H9 (cell line): ENCODE measurements around the gene MEIS2. TPM values are rescaled to one million over a fixed set of nuclear protein-coding genes. Genes with fewer than 3 reads are reported as not detected.

Source experiments
- DNase-seq: peaks from one replicate; pipeline ENCODE4 v3.0.0-alpha.2; 2017
- H2AFZ ChIP-seq: one replicate; pipeline ENCODE4 v1.6.1; 2013; ENCODE audit warnings: mild to moderate bottlenecking, low read length, control low read depth, moderate library complexity
- H2AK5ac ChIP-seq: 2 replicates; pipeline ENCODE4 v1.6.1; 2013; ENCODE audit warnings: low read length, control low read depth, mixed read lengths; ENCODE audit not compliant: insufficient read length
- H2BK120ac ChIP-seq: one replicate; pipeline ENCODE4 v1.6.1; 2013; ENCODE audit warnings: low read depth, mild to moderate bottlenecking, low read length, control low read depth, inconsistent platforms; ENCODE audit not compliant: poor library complexity, severe bottlenecking
- H2BK12ac ChIP-seq: 2 replicates; pipeline ENCODE4 v1.6.1; 2013; ENCODE audit warnings: low read length, control low read depth, mixed read lengths, low read depth; ENCODE audit not compliant: insufficient read length
- H2BK15ac ChIP-seq: 2 replicates; pipeline ENCODE4 v1.6.1; 2013; ENCODE audit warnings: low read depth, low read length, control low read depth
- H2BK20ac ChIP-seq: one replicate; pipeline ENCODE4 v1.6.1; 2013; ENCODE audit warnings: low read depth, mild to moderate bottlenecking, low read length, control low read depth, inconsistent platforms; ENCODE audit not compliant: poor library complexity, severe bottlenecking
- H2BK5ac ChIP-seq: 2 replicates; pipeline ENCODE4 v1.6.1; 2013; ENCODE audit warnings: low read length, control low read depth, mixed read lengths; ENCODE audit not compliant: insufficient read length
- H3K14ac ChIP-seq: 2 replicates; pipeline ENCODE4 v1.6.1; 2013; ENCODE audit warnings: low read length, control low read depth; ENCODE audit not compliant: insufficient read depth
- H3K18ac ChIP-seq: 2 replicates; pipeline ENCODE4 v1.6.1; 2013; ENCODE audit warnings: low read depth, mild to moderate bottlenecking, mixed read lengths, low read length, control low read depth; ENCODE audit not compliant: insufficient read length
- H3K23ac ChIP-seq: 2 replicates; pipeline ENCODE4 v1.6.1; 2013; ENCODE audit warnings: low read length, control low read depth, mixed read lengths, low read depth; ENCODE audit not compliant: insufficient read length
- H3K23me2 ChIP-seq: 2 replicates; pipeline ENCODE4 v1.6.1; 2013; ENCODE audit warnings: low read depth, mild to moderate bottlenecking, mixed read lengths, low read length, control low read depth; ENCODE audit not compliant: insufficient read length, poor library complexity, severe bottlenecking
- H3K27ac ChIP-seq: 2 replicates; pipeline ENCODE4 v1.5.1; 2013; ENCODE audit warnings: low read length, control low read depth, mixed read lengths, low read depth; ENCODE audit not compliant: insufficient read length
- H3K27me3 ChIP-seq: 2 replicates; pipeline ENCODE4 v1.6.1; 2013; ENCODE audit warnings: low read length, control low read depth, inconsistent platforms; ENCODE audit not compliant: insufficient read depth
- H3K4ac ChIP-seq: 2 replicates; pipeline ENCODE4 v1.6.1; 2013; ENCODE audit warnings: low read depth, mild to moderate bottlenecking, control low read depth, inconsistent platforms, low read length, moderate library complexity
- H3K4me1 ChIP-seq: 2 replicates; pipeline ENCODE4 v1.6.1; 2013; ENCODE audit warnings: low read length, control low read depth, inconsistent platforms; ENCODE audit not compliant: insufficient read depth
- H3K4me2 ChIP-seq: 2 replicates; pipeline ENCODE4 v1.6.1; 2013; ENCODE audit warnings: low read length, control low read depth, mixed read lengths; ENCODE audit not compliant: insufficient read length, insufficient read depth
- H3K56ac ChIP-seq: 2 replicates; pipeline ENCODE4 v1.6.1; 2013; ENCODE audit warnings: low read depth, mild to moderate bottlenecking, mixed read lengths, low read length, control low read depth; ENCODE audit not compliant: insufficient read length
- H3K79me1 ChIP-seq: 2 replicates; pipeline ENCODE4 v1.6.1; 2013; ENCODE audit warnings: low read depth, mild to moderate bottlenecking, moderate library complexity, low read length, control low read depth, inconsistent platforms; ENCODE audit not compliant: insufficient read depth, poor library complexity, severe bottlenecking
- H3K79me2 ChIP-seq: 2 replicates; pipeline ENCODE4 v1.6.1; 2013; ENCODE audit warnings: low read length, control low read depth, inconsistent platforms; ENCODE audit not compliant: insufficient read depth
- H3K9ac ChIP-seq: 2 replicates; pipeline ENCODE4 v1.6.1; 2013; ENCODE audit warnings: low read length, control low read depth, mixed read lengths; ENCODE audit not compliant: insufficient read length; ENCODE audit errors: extremely low read depth
- H3K9me3 ChIP-seq: one replicate; pipeline ENCODE4 v1.6.1; 2013; ENCODE audit warnings: low read depth, low read length, inconsistent platforms; ENCODE audit not compliant: control insufficient read depth
- H3T11ph ChIP-seq: one replicate; pipeline ENCODE4 v1.6.1; 2013; ENCODE audit warnings: mild to moderate bottlenecking, low read length, control low read depth, inconsistent platforms
- H4K20me1 ChIP-seq: one replicate; pipeline ENCODE4 v1.6.1; 2013; ENCODE audit not compliant: control insufficient read depth, insufficient read length, insufficient read depth
- H4K5ac ChIP-seq: 2 replicates; pipeline ENCODE4 v1.6.1; 2013; ENCODE audit warnings: low read depth, mild to moderate bottlenecking, mixed read lengths, low read length, control low read depth; ENCODE audit not compliant: insufficient read length
- H4K8ac ChIP-seq: replicated peaks from 2 replicates; pipeline ENCODE4 v1.6.1; 2013; ENCODE audit warnings: low read length, control low read depth, mixed read lengths, low read depth; ENCODE audit not compliant: insufficient read length
- H4K91ac ChIP-seq: 2 replicates; pipeline ENCODE4 v1.6.1; 2013; ENCODE audit warnings: low read depth, mild to moderate bottlenecking, moderate library complexity, mixed read lengths, low read length, control low read depth; ENCODE audit not compliant: insufficient read length
- H3K27ac Mint-ChIP-seq, 3 experiments: 2 replicates in 2 of 3; 3 replicates in 1 of 3; pipeline ENCODE4 v1.8.0; 2020 to 2021; ENCODE audit warnings: mixed read lengths in 3 of 3, mild to moderate bottlenecking in 1 of 3, moderate library complexity in 1 of 3
- H3K27me3 Mint-ChIP-seq: 2 replicates; pipeline ENCODE4 v1.8.0; 2021; ENCODE audit warnings: low read depth, mild to moderate bottlenecking, moderate library complexity, mixed read lengths
- H3K36me3 Mint-ChIP-seq, 3 experiments: 2 replicates in 2 of 3; 3 replicates in 1 of 3; pipeline ENCODE4 v1.8.0; 2020 to 2021; ENCODE audit warnings: low read depth in 3 of 3, mixed read lengths in 3 of 3; ENCODE audit not compliant: insufficient read depth in 1 of 3
- H3K4me1 Mint-ChIP-seq, 2 experiments: 2 replicates each; pipeline ENCODE4 v1.8.0; 2020; ENCODE audit warnings: mixed read lengths in 2 of 2
- H3K4me3 Mint-ChIP-seq, 2 experiments: 2 replicates in 1 of 2; 3 replicates in 1 of 2; pipeline ENCODE4 v1.8.0; 2020 to 2021; ENCODE audit warnings: mild to moderate bottlenecking in 2 of 2, mixed read lengths in 2 of 2, moderate library complexity in 1 of 2
- H3K9me3 Mint-ChIP-seq, 2 experiments: 2 replicates in 1 of 2; 3 replicates in 1 of 2; pipeline ENCODE4 v1.8.0; 2020; ENCODE audit warnings: mild to moderate bottlenecking in 2 of 2, mixed read lengths in 2 of 2, moderate library complexity in 1 of 2
- CTCF ChIP-seq: fragments of 200-600 bp; sonication (generic); conservative IDR thresholded peaks from 3 replicates; pipeline ENCODE4 v1.8.0; 2021; ENCODE audit warnings: antibody characterized with exemption, mild to moderate bottlenecking
- WGBS: extraction: QIAGEN DNeasy Blood & Tissue Kit; methylation state at CpG from one replicate; pipeline ENCODE4 v1.1.7; 2013; ENCODE audit warnings: missing lambda C conversion rate, low lambda C conversion rate, mixed read lengths; ENCODE audit not compliant: insufficient read length; ENCODE audit errors: extremely low coverage; 5-methylcytosine and 5-hydroxymethylcytosine counted together
- total RNA-seq: library from RNA; stranded (reverse); gene quantifications from 2 replicates; pipeline ENCODE4 v1.2.1, GENCODE V29; 2021

Gene MEIS2
- total RNA-seq, 1 experiment from 2014 or later = 0.35 TPM

DNA sequence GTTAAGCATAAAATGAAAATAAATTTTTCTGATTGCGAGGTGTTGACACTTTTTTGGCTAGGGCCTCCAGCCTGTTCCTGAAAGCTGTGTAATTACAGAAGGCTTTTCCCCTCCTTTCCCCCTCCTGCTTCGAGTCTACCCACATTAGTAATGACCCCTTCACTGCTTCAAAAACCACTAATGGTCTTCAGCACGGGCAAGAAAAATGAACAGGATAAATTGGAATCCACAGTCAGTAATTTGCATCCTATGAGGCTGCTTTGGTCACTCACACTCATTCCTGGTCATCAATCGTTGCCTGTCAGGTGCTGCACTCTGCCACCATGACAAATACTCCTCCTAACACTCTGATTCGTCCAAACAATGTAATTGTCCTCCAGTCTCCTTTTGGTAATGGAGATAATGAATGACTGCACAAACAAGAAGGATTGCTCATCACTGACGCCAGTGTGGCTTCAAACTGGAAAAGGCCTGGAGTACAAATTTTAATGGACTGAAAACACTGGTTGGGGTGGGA lies 148.6 kb downstream of the MEIS2 start:
- Histone ChIP-seq H4K20me1 (no peaks in the 10 kb centered on the region), H3K23me2 (no peaks in the 10 kb centered on the region), H3K79me2 (no peaks in the 10 kb centered on the region), H2BK15ac (no peak overlapping the region), H2AFZ (no peak overlapping the region), H3K4me2 (no peak overlapping the region), H3K27me3 (no peaks in the 10 kb centered on the region), H2BK20ac (no peak overlapping the region), H3K9ac (no peak overlapping the region), H3T11ph (no peak overlapping the region), H2AK5ac (no peak overlapping the region), H3K9me3 (no peaks in the 10 kb centered on the region), H4K91ac (no peak overlapping the region), H3K4me1 (no peaks in the 10 kb centered on the region; the same call in 1 of the 2 replicates), H3K18ac (no peak overlapping the region), H3K27ac (no peak overlapping the region), H3K23ac (no peak overlapping the region), H3K4ac (no peak overlapping the region), H3K79me1 (no peaks in the 10 kb centered on the region), H2BK12ac (no peak overlapping the region), H2BK120ac (no peak overlapping the region), H3K56ac (no peak overlapping the region), H4K8ac (no peak overlapping the region), H4K5ac (no peak overlapping the region), H3K14ac (no peak overlapping the region), H2BK5ac (no peak overlapping the region)
- Mint-ChIP-seq H3K4me1 (peaks cover 5 to 10% of the 10 kb centered on the region in 2 experiments), H3K9me3 (no peaks in the 10 kb centered on the region), H3K27ac (no peak overlapping the region), H3K27me3 (0 out of 2 replicates have a peak, but pooled peaks cover 2% of the 10 kb centered on the region), H3K36me3 (no peaks in the 10 kb centered on the region), H3K4me3 (no peak overlapping the region)
- TF ChIP-seq CTCF = no peak
- no CpG with 5 or more reads among the region's 6 CpGs for WGBS
- no peak for DNase-seq
